Activated gamma-delta T cell treated with anti-CD3 and anti-CD28 coated beads, Interleukin-2, amount 50 U/mL, for 16 hours (primary cell): ENCODE data around the gene SPOCK1.

Source experiments
- DNase-seq: peaks from one replicate; pipeline ENCODE4 v3.0.0-alpha.2; 2020; ENCODE audit warnings: low read depth

The SPOCK1 gene

GRCh38 chr5:137147346-137147745, 351.8 kb downstream of the SPOCK1 start:
- no peak for DNase-seq

DNA sequence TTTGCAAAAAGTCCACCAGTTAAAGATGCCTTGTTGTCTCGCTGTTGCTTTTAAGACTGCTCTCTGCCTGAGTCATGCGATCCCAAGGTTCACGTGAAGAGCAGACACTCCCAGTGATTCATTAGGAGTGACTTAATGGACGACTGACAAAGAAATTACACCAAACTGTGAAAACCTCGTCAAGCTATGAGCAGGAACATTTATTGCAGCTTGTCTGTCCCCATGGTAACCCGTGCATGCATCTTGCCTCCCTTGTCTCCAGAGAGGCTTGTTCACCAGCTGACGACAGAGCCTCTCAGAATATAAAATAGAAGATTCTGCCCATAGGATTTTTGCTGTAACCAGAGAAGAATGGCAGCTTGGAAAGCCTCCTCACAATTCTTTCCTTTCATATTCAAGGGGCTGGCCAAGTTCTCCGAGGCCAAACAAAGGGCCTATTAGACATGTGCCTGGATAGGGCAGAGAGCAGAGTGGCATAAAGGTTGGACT, 352.7 kb downstream of the SPOCK1 start:
- DNase-seq = no peak

DNA sequence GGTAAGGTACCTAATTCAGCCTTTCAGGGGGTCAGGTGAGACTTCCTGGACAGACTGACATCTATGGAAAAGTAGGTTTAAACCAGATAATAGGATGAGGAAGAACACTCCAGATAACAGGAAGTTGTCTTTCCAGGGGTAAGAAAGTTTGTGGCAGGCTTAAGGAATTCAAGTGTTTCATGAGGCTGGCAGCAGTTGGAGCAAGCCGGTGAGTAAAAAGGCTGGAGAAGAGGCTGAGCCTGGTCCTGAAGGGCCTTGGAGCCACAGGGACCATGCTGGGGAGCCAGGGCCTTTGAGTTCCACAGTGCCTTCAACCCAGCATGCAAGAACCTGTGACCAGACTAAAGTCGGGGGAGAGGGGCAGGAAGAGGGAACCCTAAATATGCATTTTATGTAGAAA, 353.4 kb downstream of the SPOCK1 start:
- no peak for DNase-seq

DNA sequence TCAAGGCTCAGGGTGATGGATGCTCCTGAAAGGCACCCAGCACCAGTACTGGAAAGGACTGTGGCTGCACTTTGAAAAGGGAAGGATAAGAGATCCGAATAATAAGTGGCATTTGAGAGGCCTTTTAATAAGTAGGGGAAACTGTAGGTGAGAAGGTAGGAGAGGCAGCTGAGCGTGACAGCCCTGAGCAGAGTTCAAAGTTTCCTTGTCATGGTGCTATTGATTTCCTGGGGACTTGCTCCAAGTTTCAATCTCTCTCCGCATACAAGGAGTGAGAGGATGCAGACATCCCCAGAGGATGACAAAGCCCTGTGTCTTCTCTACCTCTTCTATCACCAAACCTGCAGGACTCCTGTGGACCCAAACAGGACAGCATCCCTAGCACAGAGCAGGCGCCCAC, 354.5 kb downstream of the SPOCK1 start:
- DNase-seq = no peak

DNA sequence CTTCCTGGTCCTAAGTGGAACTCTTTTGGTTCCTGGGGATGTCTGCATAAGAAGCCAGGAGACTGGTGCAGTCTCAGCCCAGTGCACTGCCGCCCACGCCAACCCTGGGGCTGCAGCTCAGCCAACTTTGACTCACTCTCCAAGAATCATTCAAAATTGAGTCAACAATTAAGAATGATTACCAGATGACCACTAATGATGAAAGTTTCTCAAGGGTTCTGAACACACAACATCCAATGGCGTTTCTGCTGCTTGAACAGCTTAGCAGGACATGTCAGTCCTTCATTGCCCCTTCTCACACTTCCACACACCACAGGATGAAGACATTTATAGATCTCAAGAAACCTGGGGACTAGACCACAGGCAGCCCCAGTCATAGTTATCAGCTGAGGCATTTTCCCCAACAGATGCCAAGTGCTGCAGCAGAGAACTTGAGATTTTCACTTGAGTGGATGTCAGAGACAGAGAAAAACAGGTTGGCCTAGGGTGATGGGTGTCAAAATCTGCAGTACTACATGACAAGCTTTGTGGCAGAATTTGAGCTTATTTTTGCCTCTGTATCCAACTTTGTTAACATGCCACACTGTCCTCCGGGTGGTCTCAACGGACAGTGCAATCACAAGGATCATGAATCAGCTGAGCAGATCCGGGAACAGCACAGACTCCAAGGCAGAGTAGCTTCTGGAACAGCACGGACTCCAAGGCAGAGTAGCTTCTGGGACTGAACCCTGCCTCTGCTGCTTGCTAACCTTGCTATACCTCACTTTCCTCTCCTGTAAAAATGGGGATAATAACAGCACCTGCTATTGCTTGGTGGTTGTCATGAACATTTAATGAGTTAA, 356.1 kb downstream of the SPOCK1 start:
- no peak for DNase-seq

GRCh38 chr5:137142346-137142745, 356.8 kb downstream of the SPOCK1 start:
- DNase-seq = no peak

DNA sequence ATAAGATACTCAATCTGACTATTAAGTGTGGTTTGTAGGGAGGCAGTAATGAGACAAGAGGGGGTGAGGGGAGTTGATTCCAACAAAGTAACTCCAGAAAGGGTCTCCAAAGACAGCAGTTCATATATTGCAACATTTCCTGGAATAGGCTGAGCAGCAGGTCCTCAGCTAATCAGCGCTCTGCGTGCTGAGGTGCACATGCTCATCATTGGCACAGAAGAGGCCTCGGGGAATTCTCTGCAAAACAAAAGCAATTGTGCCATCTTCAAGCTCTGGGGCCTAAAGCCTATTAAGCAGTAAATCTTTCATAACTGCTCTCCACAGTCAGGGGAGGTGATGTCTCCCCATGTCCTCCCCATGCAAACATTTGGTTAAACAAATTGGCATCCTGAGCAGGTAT, 357.3 kb downstream of the SPOCK1 start:
- DNase-seq = no peak

DNA sequence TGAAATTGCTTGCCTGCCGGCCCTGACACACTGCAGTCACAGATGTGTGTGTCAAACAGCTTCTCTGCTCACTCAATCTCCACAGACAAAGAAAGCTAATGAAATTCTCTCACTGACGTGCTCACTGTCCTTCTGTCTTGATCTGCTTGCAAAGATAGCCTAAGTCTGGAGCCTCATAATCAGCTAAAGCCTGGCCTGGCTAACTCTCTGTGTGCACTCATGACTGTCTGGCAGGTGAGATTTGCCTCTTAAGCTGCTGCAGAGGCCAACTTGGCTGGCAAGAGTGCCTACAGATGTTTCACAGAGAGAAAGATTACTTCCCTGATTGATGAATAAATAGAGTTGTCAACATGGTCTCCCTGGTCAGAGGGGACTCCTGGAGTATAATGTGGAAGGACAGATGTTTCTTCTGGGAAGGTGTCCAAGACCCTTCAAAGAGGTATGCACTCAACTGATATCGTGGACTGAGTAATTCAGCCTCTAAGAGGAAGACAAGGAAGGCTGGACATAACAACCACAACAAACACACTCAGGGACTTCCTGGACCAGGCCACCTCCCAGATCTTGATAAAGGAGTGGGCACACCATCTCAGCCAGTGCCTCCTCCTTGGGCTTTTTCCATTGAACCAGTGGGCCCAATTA, 362.0 kb downstream of the SPOCK1 start:
- no peak for DNase-seq

DNA sequence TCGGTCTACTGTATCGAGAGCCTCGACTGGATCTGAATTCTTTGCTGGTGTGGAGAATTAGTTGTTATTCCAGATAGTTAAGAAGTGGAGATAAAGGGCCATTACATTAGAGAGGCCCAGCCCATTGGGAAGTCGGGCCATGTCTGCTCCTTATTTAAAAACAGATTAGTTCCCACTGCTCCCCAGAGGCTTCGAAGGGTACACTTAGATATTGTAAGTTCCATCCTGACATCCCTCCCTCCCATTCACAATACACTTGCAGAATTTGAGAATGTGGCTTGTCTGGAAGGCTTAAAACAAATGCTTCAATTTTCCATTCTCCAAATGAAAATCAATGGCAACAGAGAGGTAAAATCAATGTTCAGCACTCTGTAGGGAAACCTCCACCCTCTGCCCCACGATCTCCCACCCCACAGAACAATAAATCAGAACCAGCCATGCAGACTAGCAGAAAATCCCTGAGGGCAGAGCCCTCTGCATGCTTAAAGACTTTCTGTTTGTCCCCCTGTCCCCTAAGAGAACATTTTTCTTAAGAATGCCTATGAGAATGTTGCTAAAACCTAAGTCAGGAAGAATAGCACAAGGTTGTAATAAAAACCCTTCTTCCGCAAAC, 364.1 kb downstream of the SPOCK1 start:
- DNase-seq = no peak

- DNase-seq = no peak
Measured at GRCh38 chr5:137129886-137130680, 369.0 kb downstream of the SPOCK1 start.

DNA sequence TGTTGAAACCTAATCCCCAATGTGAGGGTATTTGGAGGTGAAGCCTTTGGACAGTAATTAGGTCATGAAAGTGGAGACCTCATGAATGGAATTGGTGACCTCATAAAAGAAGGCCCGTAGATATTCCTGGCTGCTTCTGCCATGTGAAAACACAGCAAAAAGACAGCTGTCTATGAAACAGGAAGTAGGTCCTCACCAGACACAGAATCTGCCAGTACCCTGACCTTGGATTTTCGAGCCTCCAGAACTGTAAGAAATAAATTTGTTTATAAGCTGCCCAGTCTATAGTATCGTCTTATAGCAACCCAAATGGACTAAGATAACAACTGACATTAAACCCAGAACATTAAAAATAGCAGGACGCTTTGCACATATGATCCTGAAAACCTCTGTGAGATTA, 371.1 kb downstream of the SPOCK1 start:
- DNase-seq = no peak

DNA sequence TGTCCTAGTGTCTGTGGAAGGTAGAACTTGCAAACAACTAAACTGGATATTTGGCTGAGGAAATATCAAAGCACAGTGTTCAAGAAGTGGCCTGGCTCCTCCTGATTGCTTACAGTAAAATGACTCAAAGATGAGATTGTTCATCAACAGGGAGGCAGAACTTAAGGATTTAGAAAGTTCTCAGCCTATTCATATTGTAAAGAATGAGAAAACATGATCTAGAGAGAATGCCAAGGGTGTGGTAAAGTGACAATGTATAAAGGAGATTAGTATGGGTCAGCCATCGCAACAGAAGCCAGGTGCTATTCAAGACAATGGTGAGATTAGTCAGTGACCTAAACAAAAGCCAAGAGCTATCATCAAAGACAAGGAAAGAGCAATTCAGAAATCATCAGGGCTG, 372.3 kb downstream of the SPOCK1 start:
- no peak for DNase-seq

DNA sequence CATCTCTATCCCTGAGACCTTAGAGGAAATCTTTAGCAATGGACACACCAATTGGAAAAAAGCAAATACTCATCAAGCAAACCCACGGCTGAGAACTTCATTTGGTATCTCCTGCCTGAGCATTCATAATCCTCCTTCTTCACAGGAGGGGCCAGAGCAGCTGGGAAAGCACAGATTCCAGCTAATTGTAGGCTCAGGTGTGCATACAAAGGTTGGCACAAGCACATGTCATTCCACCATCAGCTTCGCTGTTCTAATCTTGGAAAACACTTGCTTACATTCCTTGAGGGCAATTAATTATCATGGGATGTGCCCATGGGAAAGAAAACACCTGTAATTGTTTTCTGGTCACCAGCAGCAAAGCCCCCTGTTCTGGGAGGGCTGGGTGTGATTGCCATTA, 376.6 kb downstream of the SPOCK1 start:
- DNase-seq = no peak

DNA sequence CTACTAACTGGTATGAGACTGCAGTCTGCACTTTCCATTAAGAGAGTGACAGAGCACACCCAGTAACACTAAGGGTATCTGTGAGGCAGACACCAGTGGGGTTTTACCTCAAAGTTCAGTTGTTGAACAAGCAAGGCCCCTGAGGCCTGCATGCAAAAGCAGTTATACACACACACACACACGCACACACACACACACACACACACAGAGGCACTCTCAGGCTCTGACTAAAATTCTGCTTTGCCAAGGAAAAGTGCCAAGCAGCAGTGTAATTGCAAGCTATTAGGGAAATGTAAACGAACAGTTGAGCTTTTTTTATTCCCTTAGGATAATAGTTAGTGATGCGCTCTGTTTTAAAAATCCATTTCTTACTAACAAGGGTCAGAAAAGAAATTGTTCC, 377.1 kb downstream of the SPOCK1 start:
- no peak for DNase-seq

DNA sequence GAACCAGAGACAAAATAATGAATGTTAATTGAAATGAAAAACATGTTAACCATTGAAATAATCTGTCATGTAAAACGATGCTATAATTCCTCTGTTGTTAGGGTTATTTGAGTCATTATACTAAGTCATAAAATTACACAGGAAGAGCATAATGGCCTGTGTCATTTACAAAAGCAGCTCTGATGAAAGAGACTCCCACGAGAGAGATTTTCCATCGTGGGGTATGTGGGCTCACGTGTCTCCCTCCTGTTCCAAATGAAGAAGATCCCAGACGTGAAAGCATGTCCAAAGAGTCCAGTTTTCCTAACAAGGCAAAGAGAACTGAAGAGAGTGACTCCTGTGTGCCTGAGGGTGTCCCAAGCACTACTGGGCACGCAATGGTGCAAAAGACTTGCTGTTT, 379.8 kb downstream of the SPOCK1 start:
- no peak for DNase-seq

DNA sequence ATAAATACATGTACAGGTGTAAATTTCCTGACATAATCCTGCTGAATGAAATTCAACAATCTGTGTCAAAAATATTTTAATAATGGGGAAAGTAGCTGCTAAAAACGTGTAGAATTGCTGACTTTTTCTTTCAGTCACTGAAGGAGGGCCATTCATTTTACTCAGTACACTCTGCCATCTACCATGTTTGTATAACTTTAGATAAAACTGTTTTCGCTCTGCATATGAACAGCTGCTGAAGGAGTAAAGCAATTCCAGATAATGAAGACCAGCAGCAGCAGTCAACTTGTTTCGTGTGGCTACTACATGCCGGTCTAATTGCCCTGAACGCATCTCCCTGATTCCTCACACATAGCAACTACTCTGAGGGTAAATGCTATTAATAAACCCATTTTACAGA, 380.5 kb downstream of the SPOCK1 start:
- DNase-seq = no peak

DNA sequence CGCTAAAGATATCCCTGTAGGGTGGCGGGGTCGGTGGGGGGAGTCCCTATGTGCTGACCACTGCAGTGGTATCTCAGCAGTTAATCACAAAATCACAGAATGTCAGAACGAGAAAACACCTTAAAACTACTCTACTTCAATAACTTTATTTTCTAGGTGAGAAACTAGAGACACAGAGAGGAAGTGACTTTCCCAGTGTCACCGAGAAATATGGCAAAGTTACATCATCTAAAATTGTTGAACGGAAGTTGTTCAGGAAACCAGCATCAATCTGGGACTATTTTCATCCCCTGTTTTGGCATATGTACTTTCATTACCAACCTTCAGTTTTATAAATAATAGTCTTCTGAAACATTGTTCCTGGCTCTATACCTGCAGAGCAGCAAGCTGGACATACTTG, 384.0 kb downstream of the SPOCK1 start:
- no peak for DNase-seq

DNA sequence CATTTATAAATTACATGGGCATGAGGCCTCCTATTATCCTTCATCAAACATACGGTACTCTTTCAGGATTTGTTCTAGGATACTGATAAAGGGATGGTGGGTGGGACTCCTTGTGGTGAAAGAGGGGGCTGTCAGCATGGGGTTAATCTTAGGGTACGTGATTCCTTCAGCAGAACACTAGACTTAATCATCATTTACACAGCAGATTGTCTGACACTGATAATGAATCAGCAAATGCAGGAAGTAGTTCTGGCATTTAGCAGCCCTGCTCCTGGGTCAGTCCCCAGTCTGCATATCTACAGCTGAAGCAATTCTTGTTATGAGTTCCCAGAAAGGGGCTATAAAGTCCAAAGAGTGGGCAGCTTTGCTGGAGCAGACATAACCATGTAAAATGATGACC, 384.6 kb downstream of the SPOCK1 start:
- DNase-seq = no peak

DNA sequence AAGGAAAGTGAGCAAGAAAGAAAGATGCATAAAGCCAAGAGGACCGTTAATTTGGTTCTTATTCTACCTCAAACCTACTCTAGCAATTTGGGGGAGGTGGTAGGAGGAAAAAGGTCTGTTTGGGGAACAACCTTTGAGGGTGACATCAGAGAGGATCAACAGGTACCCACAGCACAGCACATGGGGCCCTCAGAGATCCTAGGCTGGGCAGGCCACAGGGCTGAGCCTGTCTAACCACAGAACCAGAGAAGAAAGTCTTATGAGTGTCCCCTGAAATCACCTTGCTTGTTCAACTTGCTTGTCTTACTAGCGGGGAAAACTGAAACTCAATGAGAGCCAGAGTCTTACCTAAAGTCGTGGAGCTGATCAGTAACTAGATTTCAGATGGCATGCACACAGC, 385.2 kb downstream of the SPOCK1 start:
- DNase-seq = no peak

GRCh38 chr5:137113161-137113560, 386.0 kb downstream of the SPOCK1 start:
- DNase-seq = no peak

DNA sequence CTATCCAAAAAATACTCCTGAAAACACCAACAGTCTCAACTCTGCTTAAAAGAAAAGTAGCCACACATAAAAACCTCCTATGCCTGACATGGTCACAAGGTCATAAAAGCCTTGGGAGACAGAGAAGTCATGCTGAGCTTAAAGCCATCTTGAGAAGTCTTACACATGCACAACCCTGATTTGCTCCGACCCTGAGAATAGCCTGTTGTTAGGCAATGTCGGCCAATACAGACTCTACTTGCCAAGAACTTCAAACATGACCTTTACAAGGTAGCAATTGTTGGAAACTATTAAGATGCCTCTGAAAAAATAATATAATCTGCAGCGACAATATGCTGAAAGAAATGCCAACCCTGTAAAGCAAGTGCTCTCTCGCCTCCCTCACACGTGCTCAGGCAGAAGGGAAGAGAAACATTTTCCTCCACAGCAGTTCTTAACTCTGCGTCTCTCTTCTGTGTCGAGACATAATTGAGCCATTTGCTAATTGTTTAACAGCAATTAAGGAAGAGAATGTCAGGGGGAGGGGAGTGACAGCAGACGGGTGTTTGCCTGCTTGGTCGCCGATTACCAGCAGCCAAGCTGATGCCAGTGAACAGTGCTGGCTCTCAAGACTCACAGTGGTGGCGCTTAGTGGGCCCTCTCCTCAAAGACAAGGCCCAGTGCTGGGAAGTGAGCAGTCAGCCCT, 393.6 kb downstream of the SPOCK1 start:
- no peak for DNase-seq

DNA sequence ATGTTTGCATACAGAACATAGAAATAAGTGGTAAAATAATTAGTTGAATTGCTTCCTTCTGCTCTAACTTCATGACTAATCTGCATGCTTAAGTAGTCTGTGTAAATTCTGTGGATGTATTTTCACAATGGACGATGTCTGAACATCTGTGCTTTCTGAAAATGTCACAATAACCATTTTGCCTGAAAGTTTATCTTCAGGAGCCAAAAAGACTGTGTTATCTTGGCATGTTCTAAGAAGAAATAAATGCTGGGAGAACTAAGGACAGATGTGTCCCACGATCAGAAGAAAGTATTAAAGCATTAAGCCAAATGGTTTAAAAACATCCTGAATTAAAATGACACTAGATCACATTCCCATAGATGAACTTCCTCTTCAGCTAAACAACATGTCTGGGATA, 397.6 kb downstream of the SPOCK1 start:
- no peak for DNase-seq
